Activated CD4-positive, alpha-beta memory T cell treated with anti-CD3 and anti-CD28 coated beads, Interleukin-2, amount 10 ng/mL, durations not matched to agents 7 days and 5 days (primary cell): ENCODE measurements around the gene LPP. TPM values are rescaled to one million over a fixed set of nuclear protein-coding genes. Genes with fewer than 3 reads are reported as not detected.
"Not testable (repeated sequence)": the region's sequence is repeated elsewhere in the genome, so short reads cannot be mapped to it uniquely, and the experiment has no call there.

Experiments used
- CTCF ChIA-PET: fragments of 350-600 bp; sonication (Branson Sonifier 250); formaldehyde crosslinking; loops from one replicate; lab custom pipeline; 2021; ENCODE audit warnings: antibody characterized with exemption, inconsistent platforms; lab: Charles Lee
- POLR2A ChIA-PET: fragments of 350-600 bp; sonication (Branson Sonifier 250); formaldehyde crosslinking; loops from one replicate; lab custom pipeline; 2021; ENCODE audit warnings: antibody characterized with exemption; lab: Charles Lee
- DNase-seq: peaks from one replicate; pipeline ENCODE4 v3.0.0-alpha.2; 2020
- H3K27ac Mint-ChIP-seq: one replicate; pipeline ENCODE4 v1.8.0; 2021; ENCODE audit warnings: mild to moderate bottlenecking, mixed read lengths
- H3K27me3 Mint-ChIP-seq: one replicate; pipeline ENCODE4 v1.8.0; 2021; ENCODE audit warnings: mixed read lengths
- H3K36me3 Mint-ChIP-seq: one replicate; pipeline ENCODE4 v1.8.0; 2021; ENCODE audit warnings: low read depth, mixed read lengths
- H3K4me1 Mint-ChIP-seq: one replicate; pipeline ENCODE4 v1.8.0; 2021; ENCODE audit warnings: mixed read lengths
- H3K4me3 Mint-ChIP-seq: one replicate; pipeline ENCODE4 v1.8.0; 2021; ENCODE audit warnings: mild to moderate bottlenecking, mixed read lengths
- H3K9me3 Mint-ChIP-seq: one replicate; pipeline ENCODE4 v1.8.0; 2021; ENCODE audit warnings: mixed read lengths
- total RNA-seq, 2 experiments: library from RNA; stranded (reverse); gene quantifications; one replicate each; pipeline ENCODE4 v1.2.3, GENCODE V29; 2021

Gene LPP
- total RNA-seq, 2 experiments from 2014 or later: 51.4 to 52.4 TPM

GRCh38 chr3:188624384-188624783 lies 470.4 kb downstream of the LPP start:
- Mint-ChIP-seq H3K4me3 (no peak overlapping the region), H3K27ac (no peak overlapping the region), H3K27me3 (no peaks in the 10 kb centered on the region), H3K36me3 (peaks cover 11% of the 10 kb centered on the region), H3K9me3 (peaks cover 7% of the 10 kb centered on the region), H3K4me1 (peaks cover 9% of the 10 kb centered on the region)
- ChIA-PET POLR2A (no interaction called here), CTCF (no interaction called here)
- no peak for DNase-seq

- DNase-seq: no peak
- Mint-ChIP-seq H3K9me3 (peaks cover 7% of the 10 kb centered on the region), H3K4me1 (peaks cover 9% of the 10 kb centered on the region), H3K27me3 (no peaks in the 10 kb centered on the region), H3K4me3 (no peak overlapping the region), H3K27ac (no peak overlapping the region), H3K36me3 (peaks cover 11% of the 10 kb centered on the region)
- ChIA-PET CTCF (no interaction called here), POLR2A (no interaction called here)
Measured at GRCh38 chr3:188624828-188625227, 470.9 kb downstream of the LPP start.

DNA sequence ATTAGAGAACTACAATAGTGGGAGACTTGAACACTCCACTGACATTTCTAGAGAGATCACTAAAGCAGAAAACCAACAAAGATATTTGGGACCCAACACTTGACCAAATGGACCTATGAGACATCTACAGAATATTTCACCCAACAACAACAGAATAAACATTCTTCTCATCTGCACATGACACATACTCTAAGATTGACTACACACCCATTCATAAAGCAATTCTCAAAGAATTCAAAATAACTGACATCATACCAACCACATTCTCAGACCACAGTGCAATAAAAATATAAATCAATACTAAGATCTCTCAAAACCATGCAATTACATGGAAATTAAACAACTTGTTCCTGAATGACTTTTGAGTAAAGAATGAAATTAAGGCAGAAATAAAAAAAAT lies 473.7 kb downstream of the LPP start:
- ChIA-PET CTCF (no interaction called here), POLR2A (no interaction called here)
- Mint-ChIP-seq H3K4me3 (no peak overlapping the region), H3K27ac (no peak overlapping the region), H3K27me3 (no peaks in the 10 kb centered on the region), H3K36me3 (peaks cover 8% of the 10 kb centered on the region), H3K9me3 (peaks cover 7% of the 10 kb centered on the region), H3K4me1 (peaks cover 9% of the 10 kb centered on the region)
- no peak for DNase-seq

DNA sequence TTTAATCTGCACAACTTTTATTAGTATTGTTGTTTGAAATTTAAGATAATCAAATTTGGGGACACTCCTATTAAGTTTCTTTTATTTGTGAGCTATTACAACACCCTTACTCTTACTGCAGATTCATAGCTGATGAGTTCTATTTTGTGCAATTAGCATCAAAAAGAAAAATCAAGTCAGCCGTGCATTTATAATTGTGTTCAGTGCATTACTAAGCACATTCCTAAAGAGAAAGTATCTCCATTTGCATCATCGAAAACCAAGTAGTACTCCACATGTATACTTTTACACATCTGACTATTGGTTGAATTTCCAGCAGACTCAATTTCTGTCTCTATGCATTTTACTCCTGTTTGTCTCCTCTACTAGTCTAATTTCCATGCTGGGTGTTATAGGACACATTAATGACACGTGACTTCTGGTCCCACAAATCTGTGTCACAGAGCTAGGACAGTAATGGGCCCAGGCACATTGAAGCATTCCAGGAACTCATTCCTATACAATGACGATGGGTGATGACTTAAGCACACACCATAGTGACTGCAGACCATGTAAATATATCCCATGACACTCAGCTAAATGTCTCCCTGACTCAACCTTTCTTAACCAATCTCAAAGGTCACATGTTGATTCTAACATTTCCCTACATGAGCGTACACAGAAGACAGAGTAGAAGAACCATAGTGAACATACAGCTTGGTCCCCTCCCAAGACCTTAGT lies 477.5 kb downstream of the LPP start:
- DNase-seq: no peak
- Mint-ChIP-seq H3K4me1 (peaks cover 9% of the 10 kb centered on the region), H3K27me3 (no peaks in the 10 kb centered on the region), H3K36me3 (peaks cover 10% of the 10 kb centered on the region), H3K9me3 (peaks cover 4% of the 10 kb centered on the region), H3K27ac (no peak overlapping the region), H3K4me3 (no peak overlapping the region)
- POLR2A ChIA-PET: no interaction called here
- CTCF ChIA-PET: no interaction called here

DNA sequence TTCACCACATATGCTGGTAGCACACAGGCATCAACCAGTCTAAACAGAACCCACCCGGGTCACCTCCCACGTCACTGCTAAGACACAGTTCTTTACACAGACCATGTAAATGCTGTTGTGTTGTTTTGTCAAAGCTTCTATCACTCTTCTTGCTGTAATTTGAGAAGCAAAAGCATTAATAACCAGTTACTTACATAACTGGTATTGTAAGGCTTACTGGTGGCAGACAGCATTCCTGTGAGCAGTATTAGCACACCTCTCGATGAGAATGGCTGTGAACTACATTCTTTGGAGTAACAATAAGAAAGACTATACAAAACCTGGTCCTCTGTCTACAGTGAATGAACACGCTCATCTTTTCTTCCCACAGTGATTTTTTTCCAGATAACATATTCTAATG lies 479.2 kb downstream of the LPP start:
- H3K9me3 Mint-ChIP-seq: peaks cover 2% of the 10 kb centered on the region
- H3K27me3 Mint-ChIP-seq: no peaks in the 10 kb centered on the region
- no peak for DNase-seq
- CTCF ChIA-PET: no interaction called here
- H3K4me1 Mint-ChIP-seq: peaks cover 3% of the 10 kb centered on the region
- H3K36me3 Mint-ChIP-seq: peaks cover 8% of the 10 kb centered on the region
- no peak overlapping the region for H3K27ac Mint-ChIP-seq
- POLR2A ChIA-PET: no interaction called here
- no peak overlapping the region for H3K4me3 Mint-ChIP-seq

GRCh38 chr3:188634285-188634684 lies 480.3 kb downstream of the LPP start:
- H3K4me1 Mint-ChIP-seq: no peaks in the 10 kb centered on the region
- no peaks in the 10 kb centered on the region for H3K27me3 Mint-ChIP-seq
- no peak overlapping the region for H3K4me3 Mint-ChIP-seq
- CTCF ChIA-PET: interaction anchor here (0.6 kb wide), 1 partner anchor 894 kb away, joined by 4 read pairs; no protein-coding TSS in a partner anchor
- H3K27ac Mint-ChIP-seq: no peak overlapping the region
- DNase-seq: no peak
- H3K9me3 Mint-ChIP-seq: peaks cover under 1% of the 10 kb centered on the region
- POLR2A ChIA-PET: no interaction called here
- H3K36me3 Mint-ChIP-seq: peaks cover 8% of the 10 kb centered on the region

DNA sequence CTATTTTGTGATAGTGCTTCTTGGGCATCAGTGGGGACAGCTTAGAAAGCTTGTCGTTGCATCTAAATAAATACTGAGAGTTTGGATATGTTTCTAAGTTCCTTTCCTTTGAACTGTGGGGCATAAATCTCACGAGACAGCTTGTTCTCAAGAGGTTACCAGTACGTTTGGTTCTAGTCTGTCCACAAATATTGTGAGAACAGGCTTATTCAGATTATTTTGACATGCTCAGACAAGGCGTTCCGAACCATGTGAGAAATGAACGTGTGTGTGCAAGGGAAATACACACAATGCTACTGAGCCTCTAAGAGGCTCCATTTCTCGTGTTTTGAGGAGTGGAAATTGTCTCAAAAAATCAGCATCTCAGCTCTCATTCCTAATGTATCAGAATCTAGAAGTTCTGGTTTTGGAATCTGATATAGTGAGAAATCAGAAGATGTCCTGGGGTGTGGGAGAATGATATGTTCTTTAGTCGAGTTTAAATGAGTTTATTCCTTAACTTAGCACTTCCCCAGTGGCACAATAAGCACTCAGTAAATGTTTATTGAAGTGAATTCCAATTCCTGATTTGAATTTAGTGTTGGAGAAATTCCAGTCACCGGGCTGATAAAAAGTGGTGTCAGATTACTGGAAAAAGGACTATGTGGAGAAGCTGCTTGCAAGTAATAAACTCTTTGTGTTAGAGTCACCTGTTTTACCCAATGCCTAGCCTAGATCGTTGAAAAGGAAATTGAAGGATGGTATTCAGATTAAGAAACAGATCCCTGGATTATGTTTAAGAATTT lies 481.5 kb downstream of the LPP start:
- H3K27ac Mint-ChIP-seq: no peak overlapping the region
- no peaks in the 10 kb centered on the region for H3K9me3 Mint-ChIP-seq
- H3K27me3 Mint-ChIP-seq: no peaks in the 10 kb centered on the region
- POLR2A ChIA-PET: no interaction called here
- H3K4me1 Mint-ChIP-seq: no peaks in the 10 kb centered on the region
- no peak for DNase-seq
- peaks cover 8% of the 10 kb centered on the region for H3K36me3 Mint-ChIP-seq
- no peak overlapping the region for H3K4me3 Mint-ChIP-seq
- CTCF ChIA-PET: no interaction called here

DNA sequence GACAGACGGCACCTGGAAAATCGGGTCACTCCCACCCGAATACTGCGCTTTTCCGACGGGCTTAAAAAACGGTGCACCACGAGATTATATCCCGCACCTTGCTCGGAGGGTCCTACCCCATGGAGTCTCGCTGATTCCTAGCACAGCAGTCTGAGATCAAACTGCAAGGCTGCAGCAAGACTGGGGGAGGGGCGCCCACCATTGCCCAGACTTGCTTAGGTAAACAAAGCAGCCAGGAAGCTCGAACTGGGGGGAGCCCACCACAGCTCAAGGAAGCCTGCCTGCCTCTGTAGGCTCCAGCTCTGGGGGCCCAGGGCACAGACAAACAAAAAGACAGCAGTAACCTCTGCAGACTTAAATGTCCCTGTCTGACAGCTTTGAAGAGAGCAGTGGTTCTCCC lies 482.3 kb downstream of the LPP start:
- H3K27me3 Mint-ChIP-seq, H3K36me3 Mint-ChIP-seq, H3K4me3 Mint-ChIP-seq, CTCF ChIA-PET, H3K4me1 Mint-ChIP-seq, POLR2A ChIA-PET, H3K27ac Mint-ChIP-seq, H3K9me3 Mint-ChIP-seq, DNase-seq: not testable (repeated sequence)

GRCh38 chr3:188641076-188641475 lies 487.1 kb downstream of the LPP start:
- CTCF ChIA-PET: no interaction called here
- H3K27me3 Mint-ChIP-seq: no peaks in the 10 kb centered on the region
- POLR2A ChIA-PET: no interaction called here

DNA sequence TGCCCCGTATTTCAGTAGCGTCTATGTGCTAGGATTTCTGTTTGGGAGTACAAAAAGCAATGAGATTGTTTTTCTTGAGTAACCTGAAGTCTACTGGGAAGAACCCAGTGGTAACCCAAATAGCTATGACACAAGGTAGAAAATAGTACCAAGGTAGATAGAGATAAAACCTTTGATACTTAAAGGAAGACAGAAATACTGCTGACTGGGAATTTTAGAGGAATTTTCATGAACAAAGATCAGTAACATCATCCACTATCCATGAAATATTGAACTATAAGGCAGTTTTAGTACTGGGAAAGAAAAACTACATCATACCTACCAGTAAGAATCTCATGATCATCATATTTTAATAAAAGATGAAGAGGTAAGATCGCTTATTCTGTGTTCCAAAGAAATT lies 489.8 kb downstream of the LPP start:
- CTCF ChIA-PET: interaction anchor here (1.8 kb wide), 1 partner anchor 903 kb away, joined by 7 read pairs; no protein-coding TSS in a partner anchor
- Mint-ChIP-seq H3K27ac (no peak overlapping the region), H3K9me3 (no peaks in the 10 kb centered on the region), H3K4me3 (no peak overlapping the region), H3K27me3 (no peaks in the 10 kb centered on the region), H3K36me3 (no peaks in the 10 kb centered on the region), H3K4me1 (no peaks in the 10 kb centered on the region)
- DNase-seq: no peak
- POLR2A ChIA-PET: no interaction called here

More at GRCh38 chr3:188641076-188641475, 487.1 kb downstream of the LPP start:
- H3K36me3 Mint-ChIP-seq: peaks cover 5% of the 10 kb centered on the region
- no peak for DNase-seq
- H3K9me3 Mint-ChIP-seq: no peaks in the 10 kb centered on the region
- H3K27ac Mint-ChIP-seq: no peak overlapping the region
- no peaks in the 10 kb centered on the region for H3K4me1 Mint-ChIP-seq
- H3K4me3 Mint-ChIP-seq: no peak overlapping the region

DNA sequence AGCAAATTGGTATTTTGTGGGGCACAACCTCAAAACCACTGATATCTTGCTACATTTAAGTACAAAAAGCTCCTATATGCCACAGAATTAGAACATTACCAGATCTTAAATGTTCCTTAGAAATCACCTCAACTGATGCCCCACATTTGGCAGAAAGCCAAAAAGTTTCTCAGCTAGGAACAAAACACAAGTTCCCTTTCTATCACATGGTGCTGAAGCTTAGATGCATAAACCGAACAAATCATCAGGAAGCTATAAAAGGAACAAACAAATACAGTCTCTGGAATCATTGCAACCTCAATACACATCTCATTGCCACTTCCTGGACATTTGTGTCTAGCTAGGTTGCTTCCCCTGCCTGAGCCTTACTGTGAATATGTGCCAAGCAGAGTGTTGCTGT lies 492.6 kb downstream of the LPP start:
- Mint-ChIP-seq H3K36me3 (peaks cover 6% of the 10 kb centered on the region), H3K4me1 (no peaks in the 10 kb centered on the region), H3K27me3 (no peaks in the 10 kb centered on the region), H3K4me3 (no peak overlapping the region), H3K9me3 (peaks cover 5% of the 10 kb centered on the region), H3K27ac (no peak overlapping the region)
- CTCF ChIA-PET: interaction anchor here (1.4 to 1.8 kb wide), 2 partner anchors 11 to 906 kb away, joined by 3 to 8 read pairs; no protein-coding TSS in a partner anchor
- POLR2A ChIA-PET: interaction anchor here (0.8 kb wide), 1 partner anchor 901 kb away, joined by 3 read pairs; the partner anchor contains the start of gene BCL6
- no peak for DNase-seq

DNA sequence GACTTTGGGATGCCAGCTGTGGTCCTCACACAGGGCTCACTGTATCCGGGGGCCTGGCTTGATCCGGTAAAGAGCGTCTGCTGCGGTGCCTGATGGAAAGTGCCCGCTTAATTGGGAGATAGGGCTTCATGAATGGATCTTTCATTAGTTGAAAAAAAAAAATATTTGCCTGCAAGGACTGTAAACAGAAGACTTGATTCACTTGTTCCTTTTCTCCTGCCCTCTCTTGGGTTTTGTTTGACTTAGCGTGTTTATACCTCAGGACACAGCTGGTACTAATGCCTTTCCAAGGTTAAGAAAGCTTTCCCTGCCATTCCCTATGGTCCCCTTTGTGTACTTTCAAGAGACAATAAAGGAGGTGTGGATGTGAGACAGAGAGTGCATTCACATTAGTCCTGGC lies 493.3 kb downstream of the LPP start:
- Mint-ChIP-seq H3K36me3 (peaks cover 8% of the 10 kb centered on the region), H3K4me1 (no peaks in the 10 kb centered on the region), H3K4me3 (no peak overlapping the region), H3K27me3 (no peaks in the 10 kb centered on the region), H3K9me3 (peaks cover 5% of the 10 kb centered on the region), H3K27ac (no peak overlapping the region)
- ChIA-PET CTCF (interaction anchor here (1.8 kb wide), 1 partner anchor 907 kb away, joined by 8 read pairs; no protein-coding TSS in a partner anchor), POLR2A (interaction anchor here (0.8 kb wide), 1 partner anchor 902 kb away, joined by 3 read pairs; the partner anchor contains the start of gene BCL6)
- no peak for DNase-seq

DNA sequence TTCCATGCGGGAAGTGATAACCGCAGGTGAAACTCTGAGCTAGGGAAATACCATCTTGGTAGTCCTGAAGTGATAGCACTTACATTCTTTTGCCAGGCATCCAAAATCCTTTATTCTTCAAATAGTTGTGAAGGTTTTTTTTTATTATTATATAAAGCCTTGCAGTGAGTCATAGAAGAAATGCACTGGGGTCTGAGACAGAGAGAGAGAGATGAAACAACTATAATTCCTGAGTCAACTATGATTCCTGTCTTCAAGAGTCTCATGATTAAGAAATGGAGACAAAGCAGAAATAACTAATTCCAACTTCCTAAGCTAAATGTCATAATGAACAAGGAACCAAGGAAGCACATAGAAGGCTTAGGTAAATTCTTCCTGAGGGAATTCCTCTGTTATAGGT lies 495.6 kb downstream of the LPP start:
- peaks cover 9% of the 10 kb centered on the region for H3K9me3 Mint-ChIP-seq
- no peak overlapping the region for H3K27ac Mint-ChIP-seq
- no peak overlapping the region for H3K4me3 Mint-ChIP-seq
- H3K36me3 Mint-ChIP-seq: peaks cover 16% of the 10 kb centered on the region
- no peak for DNase-seq
- no peaks in the 10 kb centered on the region for H3K27me3 Mint-ChIP-seq
- POLR2A ChIA-PET: no interaction called here
- H3K4me1 Mint-ChIP-seq: no peaks in the 10 kb centered on the region
- CTCF ChIA-PET: no interaction called here
